Bronchial epithelial cell (primary cell): ENCODE measurements around the gene FRS2. TPM values are rescaled to one million over a fixed set of nuclear protein-coding genes. Genes with fewer than 3 reads are reported as not detected.

Experiments used
- DNase-seq: peaks from one replicate; pipeline ENCODE4 v3.0.0-alpha.2; 2010; ENCODE audit warnings: low read depth
- FAIRE-seq: peaks from 2 replicates; lab custom pipeline; 2011; peaks lifted over from hg19 to GRCh38; lab: Jason Lieb, UNC
- H3K27me3 ChIP-seq: 2 replicates; pipeline ENCODE4 v1.5.1; 2011; ENCODE audit warnings: low read length; ENCODE audit not compliant: control insufficient read depth, insufficient read depth
- H3K36me3 ChIP-seq: 2 replicates; pipeline ENCODE4 v1.5.1; 2011; ENCODE audit warnings: low read length; ENCODE audit not compliant: control insufficient read depth, insufficient read depth
- H3K4me3 ChIP-seq: 2 replicates; pipeline ENCODE4 v1.5.1; 2011; ENCODE audit warnings: mild to moderate bottlenecking, low read depth, low read length, control low read depth
- CTCF ChIP-seq: IDR thresholded peaks from 2 replicates; pipeline ENCODE4 v1.5.1; 2011; ENCODE audit warnings: mild to moderate bottlenecking, moderate library complexity, low read length, control low read depth, inconsistent platforms; ENCODE audit not compliant: insufficient read depth, severe bottlenecking
- total RNA-seq: library from RNA; depleted of rRNA; stranded (reverse); fragments of >200 nt; gene quantifications from 2 replicates; pipeline ENCODE4 v1.2.1, GENCODE V29; 2014

The FRS2 gene
- total RNA-seq, 1 donor from 2014 or later: 27.1 TPM

- no peak for DNase-seq
- H3K27me3 ChIP-seq: no peaks in the 10 kb centered on the region
- no peaks in the 10 kb centered on the region for H3K36me3 ChIP-seq
- TF ChIP-seq CTCF: no peak
- no peak overlapping the region for H3K4me3 ChIP-seq
- FAIRE-seq: no peak
Observed at GRCh38 chr12:69473262-69473661, 3.1 kb downstream of the FRS2 start.

- H3K27me3 ChIP-seq: no peaks in the 10 kb centered on the region
- no peak overlapping the region for H3K4me3 ChIP-seq
- no peaks in the 10 kb centered on the region for H3K36me3 ChIP-seq
- no peak for TF ChIP-seq CTCF
- FAIRE-seq (no peak), DNase-seq (no peak)
Observed at GRCh38 chr12:69474456-69474855, 4.3 kb downstream of the FRS2 start.

GRCh38 chr12:69475237-69475975, 5.2 kb downstream of the FRS2 start:
- FAIRE-seq (no peak), DNase-seq (no peak)
- no peak for TF ChIP-seq CTCF
- H3K36me3 ChIP-seq: no peaks in the 10 kb centered on the region
- no peaks in the 10 kb centered on the region for H3K27me3 ChIP-seq
- H3K4me3 ChIP-seq: no peak overlapping the region

- no peak for FAIRE-seq
- H3K27me3 ChIP-seq: no peaks in the 10 kb centered on the region
- no peak for TF ChIP-seq CTCF
- no peak for DNase-seq
- no peaks in the 10 kb centered on the region for H3K36me3 ChIP-seq
- no peak overlapping the region for H3K4me3 ChIP-seq
Observed at GRCh38 chr12:69476276-69477017, 6.3 kb downstream of the FRS2 start.

- no peaks in the 10 kb centered on the region for H3K27me3 ChIP-seq
- TF ChIP-seq CTCF: no peak
- DNase-seq (no peak), FAIRE-seq (no peak)
- H3K4me3 ChIP-seq: no peak overlapping the region
- H3K36me3 ChIP-seq: peaks cover 1% of the 10 kb centered on the region
Observed at GRCh38 chr12:69479675-69480074, 9.5 kb downstream of the FRS2 start.
